NCI-H2107 treated with DMSO at 0.1 percent for 48 hours (cell line): ENCODE data around the gene FUT6.
A peak's percentile ranks its signal among the peaks of the same experiment; 100 is the strongest.

Experiments used
- DNase-seq: peaks from one replicate; lab custom pipeline; 2025; ENCODE audit not compliant: unreplicated experiment; lab: John Stamatoyannopoulos, UW

The FUT6 gene

DNA sequence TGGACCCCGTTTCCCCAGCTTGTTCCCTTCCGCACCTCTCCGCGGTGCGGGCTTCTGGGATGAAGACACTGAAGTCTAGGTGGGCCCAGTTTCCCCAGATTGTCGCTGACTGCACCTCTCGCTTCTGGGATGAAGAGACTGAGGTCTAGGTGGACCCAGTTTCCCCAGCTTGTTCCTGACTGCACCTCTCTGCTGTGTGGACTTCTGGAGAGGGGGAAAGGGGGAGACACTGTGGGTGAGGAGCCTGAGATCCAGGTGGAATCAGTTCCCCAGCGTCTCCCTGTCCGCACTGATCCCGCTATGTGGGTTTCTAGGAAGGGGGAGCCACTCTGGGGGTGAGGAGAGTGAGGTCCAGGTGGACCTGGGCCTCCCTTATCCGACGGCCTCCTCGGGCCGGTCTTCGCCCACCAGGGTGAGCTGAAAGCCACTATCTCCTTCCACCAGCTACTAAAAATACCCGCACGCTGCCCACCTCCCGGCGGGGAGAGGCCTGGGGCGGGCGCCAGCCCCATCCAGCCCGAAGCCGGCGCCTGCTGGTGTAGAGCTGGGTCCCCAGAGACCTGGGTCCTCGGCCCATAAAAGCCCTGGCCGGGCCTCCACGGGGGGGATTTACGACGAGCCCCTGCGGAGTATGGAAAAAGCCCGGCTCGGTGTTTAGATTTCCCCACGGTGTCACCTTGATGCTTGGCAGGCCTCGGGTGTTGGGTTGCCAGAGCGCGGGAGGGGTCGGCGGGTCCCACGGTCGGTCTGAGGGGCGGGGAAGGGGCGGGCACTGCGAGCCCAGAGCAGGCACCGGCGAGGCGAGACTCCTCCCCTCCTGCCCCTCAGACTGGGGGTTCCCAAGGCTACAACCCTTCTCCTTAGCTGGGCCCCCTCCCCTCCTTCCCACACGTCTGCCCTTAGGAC lies 10.6 kb downstream of the FUT6 start:
- peak; percentile 67 for DNase-seq

- peak; percentile 90 for DNase-seq
Observed at GRCh38 chr19:5827891-5828660, 11.4 kb downstream of the FUT6 start.

DNA sequence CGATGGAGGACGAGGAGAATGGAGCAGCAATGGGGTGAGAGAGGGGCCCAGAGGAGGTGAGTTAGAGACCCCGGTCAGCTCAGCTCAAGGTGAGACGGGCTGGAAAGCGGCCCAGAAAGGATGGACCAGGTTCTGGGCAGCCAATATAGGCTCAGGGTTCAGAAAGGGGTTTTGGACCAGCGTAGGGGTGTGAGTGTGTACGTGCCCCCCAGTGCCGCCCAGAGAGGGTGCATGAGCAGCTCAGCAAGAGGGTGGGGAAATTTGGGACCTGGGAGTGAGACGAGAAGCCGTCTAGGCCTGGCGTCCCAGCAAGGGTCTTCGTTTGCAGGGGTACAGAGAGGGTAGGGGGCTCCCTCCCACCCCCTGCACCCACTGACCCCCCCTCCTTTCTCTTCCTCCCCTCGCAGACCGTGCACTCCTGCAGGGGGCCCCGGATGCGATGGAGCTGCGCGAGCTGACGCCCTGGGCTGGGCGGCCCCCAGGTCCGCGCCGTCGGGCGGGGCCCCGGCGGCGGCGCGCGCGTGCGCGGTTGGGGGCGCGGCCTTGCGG lies 12.1 kb downstream of the FUT6 start:
- DNase-seq = no peak

DNA sequence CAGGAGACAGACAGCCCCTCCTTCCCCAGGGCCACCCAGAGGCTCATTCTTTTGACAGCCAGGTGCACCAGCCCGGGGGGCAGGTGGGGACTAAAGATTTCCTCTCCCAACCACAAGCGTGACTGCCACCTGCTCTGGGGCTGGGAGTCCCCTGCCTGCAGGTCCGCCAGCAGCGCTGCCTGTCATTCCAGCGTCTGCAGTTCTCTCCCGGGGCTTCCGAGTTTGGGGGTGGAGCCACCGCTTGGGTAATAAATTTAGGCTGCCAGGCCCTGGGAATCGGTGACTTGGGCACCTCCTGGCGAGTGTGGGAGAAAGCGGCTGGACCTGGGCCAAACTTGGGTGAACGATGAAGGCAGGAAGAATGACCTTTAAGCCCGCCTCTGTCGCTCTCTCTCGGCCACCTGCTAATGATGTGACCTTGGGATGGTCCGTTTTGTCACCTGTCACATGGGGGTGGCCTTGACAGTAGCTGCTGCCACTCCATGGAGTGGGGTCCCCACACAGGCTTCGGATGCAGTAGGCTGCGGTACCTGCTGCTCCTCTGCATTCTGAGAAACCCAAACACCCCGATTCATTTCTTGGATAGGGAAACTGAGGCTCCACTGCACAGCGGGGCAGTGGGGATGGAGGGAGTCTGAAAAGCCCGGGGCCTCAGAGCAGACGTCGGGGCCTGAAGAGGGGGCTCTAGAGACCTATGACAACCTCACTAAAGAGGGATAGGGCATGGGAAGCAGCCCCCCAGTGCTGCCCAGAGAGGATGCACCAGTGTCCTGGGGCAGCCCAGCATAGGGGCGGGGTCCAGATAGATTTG lies 12.8 kb downstream of the FUT6 start:
- DNase-seq = peak; percentile 97

- no peak for DNase-seq
Observed at GRCh38 chr19:5825178-5825577, 14.3 kb downstream of the FUT6 start.

- no peak for DNase-seq
Observed at GRCh38 chr19:5824751-5825150, 14.8 kb downstream of the FUT6 start.

GRCh38 chr19:5823579-5824281 lies 15.8 kb downstream of the FUT6 start:
- no peak for DNase-seq

DNA sequence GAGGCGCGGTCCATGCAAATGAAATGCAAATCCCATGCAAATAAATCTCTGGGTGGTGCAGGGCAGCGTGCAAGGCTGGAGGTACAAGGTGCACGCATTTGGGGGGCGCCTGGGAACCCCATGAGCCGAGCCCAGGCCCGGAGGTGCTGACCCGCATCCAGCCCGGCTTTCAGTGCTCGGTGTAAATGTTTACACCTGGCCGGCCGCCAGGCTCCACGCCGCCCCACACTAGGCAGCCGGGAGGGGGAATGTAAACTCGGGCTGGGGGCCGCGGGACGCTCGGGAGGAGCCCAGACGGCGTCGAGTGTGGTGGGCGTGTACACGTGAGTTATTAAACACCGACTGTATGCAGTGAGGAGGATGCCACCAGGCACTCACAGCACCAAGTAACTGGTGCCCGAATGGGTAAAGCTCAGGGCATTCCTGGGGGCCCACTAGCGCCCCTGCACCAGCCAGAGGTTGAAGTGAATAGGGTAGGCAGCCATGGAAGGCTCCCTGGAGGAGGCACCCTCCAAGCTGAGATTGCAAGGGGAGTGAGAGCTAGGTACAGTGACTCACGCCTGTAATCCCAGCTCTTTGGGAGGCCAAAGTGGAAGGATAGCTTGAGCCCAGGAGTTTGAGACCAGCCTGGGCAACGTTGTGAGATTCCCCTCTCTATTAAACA lies 17.2 kb downstream of the FUT6 start:
- no peak for DNase-seq

- no peak for DNase-seq
Observed at GRCh38 chr19:5821521-5822180, 17.9 kb downstream of the FUT6 start.

DNA sequence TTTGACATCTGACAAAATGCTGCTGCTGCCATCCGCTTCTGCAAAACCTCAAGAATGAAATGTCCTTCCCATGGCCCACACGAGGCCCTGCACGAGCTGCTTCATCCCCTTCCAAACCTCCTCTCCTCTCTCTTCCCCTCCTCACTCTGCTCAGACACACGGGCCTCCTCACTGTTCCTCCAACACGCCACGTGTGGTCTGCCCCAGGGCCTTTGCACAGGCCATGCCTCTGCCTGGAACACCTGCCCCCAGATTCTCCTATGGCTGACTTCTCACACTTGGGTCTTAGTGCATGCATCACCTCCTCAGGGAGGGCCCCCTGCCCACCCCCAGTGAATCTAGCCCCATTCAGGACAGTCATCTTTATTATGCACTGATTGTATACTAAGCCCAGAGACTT lies 18.7 kb downstream of the FUT6 start:
- no peak for DNase-seq

- no peak for DNase-seq
Observed at GRCh38 chr19:5818594-5818993, 20.9 kb downstream of the FUT6 start.

- DNase-seq = no peak
Observed at GRCh38 chr19:5817218-5817617, 22.3 kb downstream of the FUT6 start.

DNA sequence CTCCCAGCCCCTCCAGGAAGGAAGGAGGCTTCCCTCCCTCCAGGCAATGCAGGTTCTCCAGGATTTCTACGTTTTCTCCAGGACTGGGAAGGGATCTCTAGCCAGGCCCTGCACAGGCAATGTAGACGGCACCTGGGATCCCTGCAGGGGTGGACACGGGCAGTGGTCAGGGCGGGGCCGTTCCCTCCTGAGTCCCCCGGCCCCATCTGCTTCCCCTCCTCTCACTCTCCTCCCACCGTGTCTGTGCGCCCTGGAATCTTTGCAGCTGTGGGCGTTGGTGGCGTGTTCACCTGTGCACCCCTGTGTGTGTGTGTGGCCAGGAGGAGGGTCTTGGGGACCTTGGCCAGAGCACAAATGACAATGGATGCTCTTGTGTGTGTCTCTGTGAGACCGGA lies 24.7 kb downstream of the FUT6 start:
- DNase-seq = no peak

GRCh38 chr19:5814123-5814851 lies 25.2 kb downstream of the FUT6 start:
- no peak for DNase-seq

GRCh38 chr19:5811117-5811516 lies 28.4 kb downstream of the FUT6 start:
- DNase-seq = no peak

- DNase-seq = no peak
Observed at GRCh38 chr19:5809469-5809868, 30.0 kb downstream of the FUT6 start.

DNA sequence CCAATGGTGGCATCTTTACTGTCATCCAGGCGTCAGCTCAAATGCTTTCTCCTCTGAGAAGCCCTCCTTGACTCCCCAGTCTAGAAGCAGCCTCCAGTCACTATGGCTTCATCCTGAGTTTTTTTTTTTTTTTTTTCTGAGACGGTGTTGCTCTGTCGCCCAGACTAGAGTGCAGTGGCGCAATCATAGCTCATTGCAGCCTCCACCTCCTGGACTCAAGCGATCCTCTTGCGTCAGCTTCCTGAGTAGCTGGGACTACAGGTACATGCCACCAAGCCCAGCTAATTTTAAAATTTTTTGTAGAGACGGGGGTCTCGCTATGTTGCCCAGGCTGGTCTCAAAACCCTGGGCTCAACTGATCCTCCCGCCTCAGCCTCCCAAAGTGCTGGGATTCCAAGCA lies 30.4 kb downstream of the FUT6 start:
- no peak for DNase-seq

DNA sequence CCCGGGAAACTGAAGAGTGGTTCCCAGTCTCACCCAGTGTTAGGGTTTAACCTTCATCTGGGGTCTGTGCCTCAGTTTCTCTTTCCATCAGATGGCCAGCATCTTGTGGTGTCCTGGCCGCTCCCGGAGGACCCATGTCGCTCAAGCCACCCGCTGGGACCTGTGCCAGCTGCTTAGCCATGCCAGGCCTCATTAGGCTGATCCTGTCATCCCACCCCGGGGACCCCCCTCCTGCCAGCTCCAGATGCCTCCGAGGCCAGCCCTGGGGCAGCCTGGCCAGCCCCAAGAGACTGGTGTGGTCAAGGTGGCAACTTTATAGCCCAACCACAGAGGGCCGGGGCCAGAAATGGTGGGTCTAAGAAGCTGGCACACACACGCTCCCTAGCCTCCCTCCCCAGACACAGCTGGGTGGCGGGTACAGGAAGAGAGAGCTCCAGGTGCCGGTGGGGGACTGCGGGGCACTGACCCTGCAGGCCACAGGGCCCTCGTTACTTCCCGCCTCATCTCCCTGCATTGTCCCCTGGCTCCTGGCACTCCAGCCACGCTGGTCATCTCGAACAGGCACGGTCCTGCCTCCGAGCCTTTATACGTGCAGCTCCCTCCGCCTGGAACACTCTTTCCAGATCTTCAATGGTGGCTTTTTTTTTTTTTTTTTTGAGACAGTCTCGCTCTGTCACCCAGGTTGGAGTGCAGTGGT lies 31.2 kb downstream of the FUT6 start:
- no peak for DNase-seq
